Activated naive CD8-positive, alpha-beta T cell treated with anti-CD3 and anti-CD28 coated beads, Interleukin-2, amount 50 U/mL, for 24 hours (primary cell): ENCODE data around the gene PSMB8.
"Not testable (repeated sequence)": the region's sequence is repeated elsewhere in the genome, so short reads cannot be mapped to it uniquely, and the experiment has no call there.

Experiments used
- ATAC-seq: fragments of 150-1000 bp; cut with Tn5 transposase; one replicate; pipeline ENCODE4 v1.10.0; 2021
- DNase-seq: peaks from one replicate; pipeline ENCODE4 v3.0.0; 2021
- H3K27ac Mint-ChIP-seq: one replicate; pipeline ENCODE4 v1.8.0; 2021; ENCODE audit warnings: mild to moderate bottlenecking, mixed read lengths
- H3K27me3 Mint-ChIP-seq: one replicate; pipeline ENCODE4 v1.8.0; 2021; ENCODE audit warnings: mixed read lengths
- H3K36me3 Mint-ChIP-seq: one replicate; pipeline ENCODE4 v1.8.0; 2021; ENCODE audit warnings: low read depth, mixed read lengths
- H3K4me1 Mint-ChIP-seq: one replicate; pipeline ENCODE4 v1.8.0; 2021; ENCODE audit warnings: mixed read lengths
- H3K4me3 Mint-ChIP-seq: one replicate; pipeline ENCODE4 v1.8.0; 2021; ENCODE audit warnings: mild to moderate bottlenecking, moderate library complexity, mixed read lengths
- H3K9me3 Mint-ChIP-seq: one replicate; pipeline ENCODE4 v1.8.0; 2021; ENCODE audit warnings: mixed read lengths

PSMB8 gene

DNA sequence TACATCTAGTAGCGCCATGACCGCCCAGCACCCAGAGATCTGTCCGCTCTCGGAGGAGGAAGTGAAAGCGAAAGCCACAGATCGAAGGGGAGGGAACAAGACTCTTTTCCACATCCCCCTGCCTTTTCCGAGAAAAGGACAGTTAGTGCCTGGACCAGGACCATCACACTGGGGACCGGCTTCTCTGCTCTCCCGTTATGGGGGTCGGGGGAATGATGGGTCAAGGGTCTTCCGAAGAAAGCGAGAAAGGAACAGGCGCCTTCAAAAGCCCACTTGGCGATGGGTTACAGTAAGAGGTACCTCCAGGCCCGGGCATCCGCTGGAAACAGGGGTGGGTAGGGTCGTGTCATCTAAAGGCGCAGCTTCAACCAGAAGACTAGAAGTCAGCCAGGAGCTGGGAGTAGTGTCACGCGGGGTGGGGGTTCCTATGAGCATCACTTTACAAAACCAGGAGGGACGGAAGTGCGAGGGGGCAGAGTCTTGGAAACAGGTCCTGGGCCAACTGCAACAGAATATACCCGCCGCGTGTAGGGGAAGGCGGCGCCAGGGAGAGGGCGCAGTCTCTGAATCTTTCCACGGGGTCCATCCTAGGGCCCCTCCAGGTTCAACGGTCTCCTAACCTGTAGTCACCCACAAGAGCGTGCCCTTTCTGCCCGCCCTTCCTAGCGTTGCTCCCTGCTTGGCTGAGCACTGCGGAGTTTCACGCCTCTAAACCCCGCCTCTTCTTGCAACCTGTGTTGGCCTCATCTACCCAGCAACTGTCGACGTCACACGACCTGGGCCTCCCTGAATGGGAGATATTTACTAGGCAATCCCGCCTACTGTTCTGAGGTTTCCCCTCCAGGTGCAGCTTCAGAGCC is at the start of gene PSMB8:
PSMB8 (minus strand) TSS at position 69 of the 860 bp plus-strand sequence; CDS start at position 18, 51 bp downstream.
- no peaks in the 10 kb centered on the region for H3K27me3 Mint-ChIP-seq
- ATAC-seq (peak; percentile 81), DNase-seq (peak; percentile 97)
- peak within 1 kb of the TSS; percentile 97 for H3K4me3 Mint-ChIP-seq
- peak within 1 kb of the TSS; percentile 98 for H3K27ac Mint-ChIP-seq
- H3K9me3 Mint-ChIP-seq: no peaks in the 10 kb centered on the region
- peaks cover 84% of the 10 kb centered on the region for H3K36me3 Mint-ChIP-seq
- peaks cover 75% of the 10 kb centered on the region for H3K4me1 Mint-ChIP-seq

DNA sequence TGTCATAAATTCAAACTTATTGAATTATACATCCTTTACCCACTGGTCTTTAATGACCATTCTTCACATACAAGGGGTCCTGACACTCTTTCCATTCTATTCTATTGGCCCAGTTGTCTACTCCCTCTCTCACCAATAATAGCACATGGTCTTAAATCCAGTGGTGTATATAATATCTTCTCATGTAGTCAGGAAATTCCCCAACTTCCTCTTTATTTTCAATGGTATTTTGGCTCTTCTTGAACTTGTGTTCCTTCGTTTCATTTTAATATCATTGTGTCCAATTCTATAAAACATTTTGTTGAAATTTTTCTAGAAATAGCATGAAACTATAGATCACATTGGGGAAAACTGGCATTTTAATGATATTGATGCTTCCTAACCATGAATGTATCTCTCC is 47.0 kb upstream of the PSMB8 start:
- Mint-ChIP-seq H3K27ac (no peak overlapping the region), H3K36me3 (no peaks in the 10 kb centered on the region), H3K4me1 (peaks cover 14% of the 10 kb centered on the region), H3K9me3 (no peaks in the 10 kb centered on the region), H3K27me3 (no peaks in the 10 kb centered on the region), H3K4me3 (no peak overlapping the region)
- ATAC-seq (no peak), DNase-seq (no peak)

GRCh38 chr6:32889533-32889932 is 45.7 kb upstream of the PSMB8 start:
- peaks cover 6% of the 10 kb centered on the region for H3K4me1 Mint-ChIP-seq
- no peak for DNase-seq
- no peaks in the 10 kb centered on the region for H3K27me3 Mint-ChIP-seq
- ATAC-seq: no peak
- H3K9me3 Mint-ChIP-seq: no peaks in the 10 kb centered on the region
- H3K4me3 Mint-ChIP-seq: no peak overlapping the region
- no peaks in the 10 kb centered on the region for H3K36me3 Mint-ChIP-seq
- H3K27ac Mint-ChIP-seq: no peak overlapping the region

DNA sequence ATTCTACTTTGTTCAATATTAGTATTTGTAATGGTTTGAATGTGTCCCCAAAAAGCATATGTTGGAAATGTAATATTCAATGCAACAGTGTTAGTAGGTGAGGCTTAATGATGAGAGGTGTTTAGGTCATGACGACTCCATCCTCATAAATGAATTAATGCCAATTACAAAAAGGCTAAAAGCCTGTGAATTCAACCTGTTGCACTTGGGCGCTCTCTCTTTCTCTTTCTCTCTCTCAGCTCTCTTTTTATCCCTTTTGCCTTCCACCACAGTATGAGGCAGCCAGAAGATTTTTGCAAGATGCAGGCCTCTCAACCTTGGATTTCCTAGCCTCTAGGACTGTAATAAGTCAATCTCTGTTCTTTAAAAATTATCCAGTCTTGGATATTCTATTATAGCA is 44.7 kb upstream of the PSMB8 start:
- ATAC-seq (no peak), DNase-seq (no peak)
- H3K4me1 Mint-ChIP-seq: peaks cover 6% of the 10 kb centered on the region
- H3K9me3 Mint-ChIP-seq: no peaks in the 10 kb centered on the region
- H3K27ac Mint-ChIP-seq: no peak overlapping the region
- H3K36me3 Mint-ChIP-seq: no peaks in the 10 kb centered on the region
- H3K27me3 Mint-ChIP-seq: no peaks in the 10 kb centered on the region
- H3K4me3 Mint-ChIP-seq: no peak overlapping the region

- Mint-ChIP-seq H3K4me1 (peaks cover 11% of the 10 kb centered on the region), H3K4me3 (no peak overlapping the region), H3K27ac (no peak overlapping the region), H3K9me3 (no peaks in the 10 kb centered on the region), H3K27me3 (no peaks in the 10 kb centered on the region), H3K36me3 (no peaks in the 10 kb centered on the region)
- DNase-seq: no peak
- no peak for ATAC-seq
Measured at GRCh38 chr6:32887616-32888015, 43.8 kb upstream of the PSMB8 start.

DNA sequence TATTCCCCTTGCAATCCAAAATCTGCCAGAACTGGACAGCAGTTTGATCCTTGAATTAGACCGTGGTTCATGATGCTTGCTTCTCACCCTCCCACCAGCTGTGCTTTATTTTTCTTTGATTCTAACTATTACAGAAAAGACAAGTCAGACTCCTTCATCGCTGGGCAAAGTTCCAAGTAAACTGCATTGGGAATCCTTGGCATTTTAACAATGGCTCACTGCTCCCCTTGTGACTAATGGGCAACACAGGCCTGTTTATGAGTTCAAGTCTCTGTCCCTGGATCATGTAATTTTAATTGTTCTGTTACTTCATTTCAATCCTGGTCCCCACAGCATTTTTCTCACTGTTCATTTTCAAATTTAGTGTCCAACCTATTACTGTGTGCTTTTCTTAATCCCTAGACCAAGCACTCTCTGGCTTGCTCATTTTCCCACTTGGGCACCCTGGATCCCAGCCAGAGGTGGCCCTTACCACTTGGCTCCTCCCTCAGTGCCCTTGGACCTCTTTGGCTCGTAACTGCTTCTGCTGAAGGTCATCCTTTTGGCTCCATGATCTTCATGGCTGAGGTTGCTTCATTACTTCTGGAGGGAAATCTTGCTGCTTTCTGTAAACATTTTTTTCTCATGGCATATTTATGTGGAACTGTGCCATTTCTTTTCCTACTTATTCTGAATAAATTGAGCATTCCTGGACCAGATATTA is 43.0 kb upstream of the PSMB8 start:
- Mint-ChIP-seq H3K4me1 (peaks cover 17% of the 10 kb centered on the region), H3K27me3 (no peaks in the 10 kb centered on the region), H3K4me3 (no peak overlapping the region), H3K36me3 (no peaks in the 10 kb centered on the region), H3K27ac (no peak overlapping the region), H3K9me3 (no peaks in the 10 kb centered on the region)
- DNase-seq: no peak
- no peak for ATAC-seq

GRCh38 chr6:32885698-32886286 is 41.9 kb upstream of the PSMB8 start:
- Mint-ChIP-seq H3K4me1 (peaks cover 21% of the 10 kb centered on the region), H3K4me3 (no peak overlapping the region), H3K36me3 (no peaks in the 10 kb centered on the region), H3K9me3 (no peaks in the 10 kb centered on the region), H3K27ac (no peak overlapping the region), H3K27me3 (no peaks in the 10 kb centered on the region)
- no peak for DNase-seq
- no peak for ATAC-seq

DNA sequence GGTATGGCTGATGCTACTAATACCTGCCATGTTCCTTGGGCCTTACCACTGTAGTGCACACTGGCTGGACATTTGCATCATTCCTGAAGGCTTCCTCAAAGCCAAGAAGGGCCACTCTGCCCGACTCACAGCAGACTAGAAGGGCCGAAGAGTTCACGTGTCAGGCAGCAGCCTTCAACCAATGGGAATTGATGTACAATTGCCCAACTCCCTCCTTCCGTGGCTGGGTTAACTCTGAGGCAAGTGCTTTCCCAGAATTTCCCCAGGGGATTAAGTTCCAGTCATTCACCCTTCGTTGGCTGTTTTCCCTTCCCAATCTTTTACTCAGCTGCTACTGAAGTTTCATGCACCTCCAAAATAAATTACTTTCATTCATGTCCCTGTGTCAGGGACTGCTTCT is 39.9 kb upstream of the PSMB8 start:
- no peak overlapping the region for H3K27ac Mint-ChIP-seq
- peaks cover 21% of the 10 kb centered on the region for H3K4me1 Mint-ChIP-seq
- peaks cover 2% of the 10 kb centered on the region for H3K36me3 Mint-ChIP-seq
- DNase-seq (no peak), ATAC-seq (no peak)
- H3K27me3 Mint-ChIP-seq: no peaks in the 10 kb centered on the region
- no peak overlapping the region for H3K4me3 Mint-ChIP-seq
- H3K9me3 Mint-ChIP-seq: no peaks in the 10 kb centered on the region

GRCh38 chr6:32882879-32883250 is 39.0 kb upstream of the PSMB8 start:
- no peak overlapping the region for H3K4me3 Mint-ChIP-seq
- H3K27me3 Mint-ChIP-seq: peaks cover under 1% of the 10 kb centered on the region
- ATAC-seq (peak; percentile 79), DNase-seq (no peak)
- H3K4me1 Mint-ChIP-seq: peaks cover 21% of the 10 kb centered on the region
- peak overlapping the region; percentile 55 for H3K27ac Mint-ChIP-seq
- H3K9me3 Mint-ChIP-seq: no peaks in the 10 kb centered on the region
- H3K36me3 Mint-ChIP-seq: peaks cover 2% of the 10 kb centered on the region

DNA sequence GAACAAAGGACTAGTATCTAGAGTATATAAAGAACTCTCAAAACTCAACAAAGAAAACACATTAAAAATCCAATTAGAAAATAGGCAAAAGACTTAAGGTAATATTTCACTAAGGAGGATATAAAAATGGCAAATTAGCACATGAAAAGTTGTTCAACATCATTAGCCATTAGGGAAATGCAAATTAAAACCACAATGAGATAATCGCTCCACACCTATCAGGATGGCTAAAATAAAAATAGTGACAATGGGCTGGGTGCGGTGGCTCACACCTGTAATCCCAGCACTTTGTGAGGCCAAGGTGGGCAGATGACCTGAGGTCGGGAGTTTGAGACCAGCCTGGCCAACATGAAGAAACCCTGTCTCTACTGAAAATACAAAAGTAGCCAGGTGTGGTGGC is 37.1 kb upstream of the PSMB8 start:
- not testable (repeated sequence) for H3K27me3 Mint-ChIP-seq, DNase-seq, H3K4me3 Mint-ChIP-seq, ATAC-seq, H3K27ac Mint-ChIP-seq, H3K36me3 Mint-ChIP-seq, H3K9me3 Mint-ChIP-seq
- peaks cover 20% of the 10 kb centered on the region for H3K4me1 Mint-ChIP-seq

DNA sequence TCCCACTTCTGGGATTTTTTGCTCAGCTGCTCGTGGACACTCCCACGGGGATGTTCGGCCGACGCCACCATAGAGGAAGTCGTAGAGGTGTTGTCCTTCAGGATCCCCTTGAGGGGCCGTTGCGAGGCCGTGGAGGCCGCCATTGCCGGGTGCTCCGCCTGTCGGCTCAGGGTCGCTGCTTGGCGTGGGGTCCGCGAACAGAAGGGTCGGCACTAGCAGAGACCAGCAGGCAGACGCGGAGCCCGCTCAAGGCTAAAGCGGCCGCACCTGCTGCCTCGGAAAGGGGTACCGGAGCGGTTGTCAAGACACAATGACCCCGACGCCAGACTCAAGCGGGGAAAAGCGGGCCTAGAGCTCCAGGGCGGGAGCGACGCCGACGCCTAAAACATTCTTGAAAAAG is 35.8 kb upstream of the PSMB8 start:
- H3K27ac Mint-ChIP-seq: no peak overlapping the region
- H3K36me3 Mint-ChIP-seq: peaks cover 2% of the 10 kb centered on the region

DNA sequence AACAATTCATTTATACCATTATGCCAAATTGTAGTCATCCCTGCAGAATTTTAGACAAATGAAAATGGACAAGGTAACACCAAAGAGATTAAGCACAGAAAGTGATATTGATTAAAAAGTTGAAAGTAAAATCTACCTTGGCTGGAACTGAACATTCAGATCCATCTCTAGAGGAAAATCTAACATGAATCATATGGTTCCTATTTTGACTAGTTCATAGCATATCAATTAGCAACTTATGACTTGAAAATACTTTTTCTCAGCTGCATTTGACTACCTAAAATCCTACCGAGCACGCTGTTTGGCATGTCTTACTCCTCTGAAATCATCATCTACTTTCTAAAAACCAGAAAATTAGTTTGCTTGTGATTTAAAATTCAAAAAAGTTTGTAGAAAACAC is 32.8 kb upstream of the PSMB8 start:
- no peak for DNase-seq
- no peak overlapping the region for H3K27ac Mint-ChIP-seq
- H3K9me3 Mint-ChIP-seq: no peaks in the 10 kb centered on the region
- no peak for ATAC-seq
- H3K27me3 Mint-ChIP-seq: peaks cover 1% of the 10 kb centered on the region
- no peak overlapping the region for H3K4me3 Mint-ChIP-seq
- peaks cover 2% of the 10 kb centered on the region for H3K36me3 Mint-ChIP-seq
- H3K4me1 Mint-ChIP-seq: peaks cover 2% of the 10 kb centered on the region

More for the DNA sequence above, 35.8 kb upstream of the PSMB8 start:
- no peak for ATAC-seq
- peaks cover 1% of the 10 kb centered on the region for H3K27me3 Mint-ChIP-seq
- H3K4me3 Mint-ChIP-seq: no peak overlapping the region
- H3K9me3 Mint-ChIP-seq: no peaks in the 10 kb centered on the region
- DNase-seq: no peak
- H3K4me1 Mint-ChIP-seq: peaks cover 18% of the 10 kb centered on the region

- not testable (repeated sequence) for DNase-seq, ATAC-seq, H3K27ac Mint-ChIP-seq, H3K4me1 Mint-ChIP-seq, H3K4me3 Mint-ChIP-seq, H3K9me3 Mint-ChIP-seq, H3K36me3 Mint-ChIP-seq, H3K27me3 Mint-ChIP-seq
Measured at GRCh38 chr6:32873947-32874346, 30.1 kb upstream of the PSMB8 start.

DNA sequence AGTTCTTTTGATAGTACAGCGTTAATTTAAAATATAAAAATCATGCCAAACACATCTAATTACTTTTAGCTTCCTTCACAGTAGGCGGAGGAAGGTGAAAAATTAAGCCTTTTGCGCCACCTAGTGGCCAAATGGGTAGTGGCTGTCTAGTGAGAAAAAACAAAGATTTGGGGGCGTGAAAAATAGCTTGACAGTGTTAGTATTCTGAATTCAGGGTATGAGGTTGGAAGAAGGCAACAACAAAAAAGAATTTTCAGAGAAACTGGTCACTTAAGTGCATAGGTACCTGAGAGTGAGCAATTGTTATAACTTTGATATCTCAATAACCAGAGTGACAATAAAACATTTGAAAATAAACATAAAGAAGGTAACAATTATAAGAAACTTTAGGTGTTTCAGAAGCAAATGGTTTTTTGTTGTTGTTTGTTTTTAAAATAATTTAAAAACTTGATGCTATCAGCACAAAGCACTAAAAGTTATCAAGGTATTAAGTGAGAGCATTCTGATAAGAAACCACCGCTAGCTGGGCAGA is 24.5 kb upstream of the PSMB8 start:
- peak overlapping the region; percentile 63 for H3K27ac Mint-ChIP-seq
- H3K36me3 Mint-ChIP-seq: peaks cover 2% of the 10 kb centered on the region
- no peak overlapping the region for H3K4me3 Mint-ChIP-seq
- H3K27me3 Mint-ChIP-seq: no peaks in the 10 kb centered on the region
- ATAC-seq: peak; percentile 72
- DNase-seq: peak; percentile 88
- H3K9me3 Mint-ChIP-seq: no peaks in the 10 kb centered on the region
- peaks cover 39% of the 10 kb centered on the region for H3K4me1 Mint-ChIP-seq
